Duodenal mucosa (tissue), 2 donors: ENCODE data around the gene SCUBE1.
A peak's percentile ranks its signal among the peaks of the same experiment; 100 is the strongest.

Source experiments
- H3K27ac ChIP-seq: one replicate; pipeline ENCODE4 v1.7.0; 2013; ENCODE audit warnings: low read depth, low read length
- H3K27me3 ChIP-seq, 2 donors: one replicate each; pipeline ENCODE4 v1.7.0; 2013; ENCODE audit warnings: low read length in 2 of 2, control low read depth in 1 of 2; ENCODE audit not compliant: insufficient read depth in 2 of 2, control insufficient read depth in 1 of 2
- H3K36me3 ChIP-seq, 2 donors: one replicate each; pipeline ENCODE4 v1.7.0; 2013; ENCODE audit warnings: low read length in 2 of 2, control low read depth in 1 of 2; ENCODE audit not compliant: insufficient read depth in 2 of 2, control insufficient read depth in 1 of 2
- H3K4me1 ChIP-seq, 2 donors: one replicate each; pipeline ENCODE4 v1.7.0; 2013; ENCODE audit warnings: low read length in 2 of 2, control low read depth in 1 of 2; ENCODE audit not compliant: insufficient read depth in 2 of 2, control insufficient read depth in 1 of 2
- H3K4me3 ChIP-seq, 2 donors: one replicate each; pipeline ENCODE4 v1.7.0; 2013; ENCODE audit warnings: low read length in 2 of 2, low read depth in 1 of 2
- H3K9ac ChIP-seq, 2 donors: one replicate each; pipeline ENCODE4 v1.7.0; 2013; ENCODE audit warnings: low read length in 2 of 2, low read depth in 1 of 2
- H3K9me3 ChIP-seq, 2 donors: one replicate each; pipeline ENCODE4 v1.7.0; 2013; ENCODE audit warnings: low read length in 2 of 2, control low read depth in 1 of 2; ENCODE audit not compliant: control insufficient read depth in 1 of 2

Gene SCUBE1

GRCh38 chr22:43295660-43296059, 47.5 kb downstream of the SCUBE1 start:
- Histone ChIP-seq H3K4me3 (no peak overlapping the region), H3K36me3 (no peaks in the 10 kb centered on the region), H3K27me3 (no peaks in the 10 kb centered on the region), H3K4me1 (peaks cover 15 to 18% of the 10 kb centered on the region in 2 donors), H3K9me3 (no peaks in the 10 kb centered on the region), H3K9ac (no peak overlapping the region), H3K27ac (no peak overlapping the region)

GRCh38 chr22:43295173-43295572, 48.0 kb downstream of the SCUBE1 start:
- Histone ChIP-seq H3K4me1 (peaks cover 20 to 23% of the 10 kb centered on the region in 2 donors), H3K4me3 (no peak overlapping the region), H3K27me3 (no peaks in the 10 kb centered on the region), H3K27ac (no peak overlapping the region), H3K9ac (no peak overlapping the region), H3K36me3 (no peaks in the 10 kb centered on the region), H3K9me3 (no peaks in the 10 kb centered on the region)

DNA sequence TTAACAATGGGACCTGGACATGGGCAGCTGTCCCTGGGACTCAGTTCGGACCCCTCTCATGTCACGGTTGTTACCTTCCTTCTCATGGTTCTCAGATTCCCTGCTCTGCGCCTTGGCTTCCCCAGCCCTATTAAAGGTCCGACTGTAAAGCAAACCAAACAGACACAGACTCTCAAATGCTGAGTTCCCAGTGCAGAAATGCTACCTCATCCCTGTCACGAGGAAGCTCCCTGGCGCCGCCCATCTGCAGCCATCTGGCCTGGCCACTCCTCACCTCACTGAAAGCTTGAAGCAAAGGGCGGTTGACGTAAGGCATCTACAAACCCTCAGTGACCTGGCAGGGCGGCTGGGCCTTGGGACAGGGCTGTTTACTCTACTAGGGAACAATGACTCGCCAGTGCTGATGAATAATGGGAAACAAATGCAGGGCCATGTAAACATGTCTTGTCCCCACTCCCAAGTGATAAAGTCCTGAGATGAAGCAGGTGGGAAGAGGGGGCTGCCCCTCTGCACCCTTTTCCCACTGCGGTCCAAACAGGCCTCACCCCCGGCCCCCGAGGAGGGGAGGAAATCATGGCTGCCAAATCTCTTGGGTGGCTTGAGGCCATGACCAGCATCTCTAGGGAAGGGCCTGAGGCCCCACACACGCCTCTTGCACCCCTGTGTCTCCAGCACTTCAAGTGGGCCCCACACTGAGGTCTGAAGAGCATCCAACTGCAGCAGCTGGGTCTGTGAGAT, 49.3 kb downstream of the SCUBE1 start:
- Histone ChIP-seq H3K9ac (no peak overlapping the region), H3K4me3 (no peak overlapping the region), H3K4me1 (peaks cover 34 to 36% of the 10 kb centered on the region in 2 donors), H3K27me3 (no peaks in the 10 kb centered on the region), H3K36me3 (no peaks in the 10 kb centered on the region), H3K9me3 (no peaks in the 10 kb centered on the region), H3K27ac (peak overlapping the region; percentile 73)

- Histone ChIP-seq H3K27me3 (no peaks in the 10 kb centered on the region), H3K4me3 (no peak overlapping the region), H3K4me1 (peaks cover 32 to 39% of the 10 kb centered on the region in 2 donors), H3K27ac (peak overlapping the region; percentile 73), H3K9ac (no peak overlapping the region), H3K9me3 (no peaks in the 10 kb centered on the region), H3K36me3 (no peaks in the 10 kb centered on the region)
Observed at GRCh38 chr22:43293259-43293654, 49.9 kb downstream of the SCUBE1 start.

- H3K27me3 ChIP-seq: no peaks in the 10 kb centered on the region
- no peaks in the 10 kb centered on the region for H3K36me3 ChIP-seq
- peaks cover 25 to 39% of the 10 kb centered on the region in 2 donors for H3K4me1 ChIP-seq
- H3K4me3 ChIP-seq: no peak overlapping the region
- no peaks in the 10 kb centered on the region for H3K9me3 ChIP-seq
- no peak overlapping the region for H3K9ac ChIP-seq
- H3K27ac ChIP-seq: no peak overlapping the region
Observed at GRCh38 chr22:43292630-43293018, 50.5 kb downstream of the SCUBE1 start.

DNA sequence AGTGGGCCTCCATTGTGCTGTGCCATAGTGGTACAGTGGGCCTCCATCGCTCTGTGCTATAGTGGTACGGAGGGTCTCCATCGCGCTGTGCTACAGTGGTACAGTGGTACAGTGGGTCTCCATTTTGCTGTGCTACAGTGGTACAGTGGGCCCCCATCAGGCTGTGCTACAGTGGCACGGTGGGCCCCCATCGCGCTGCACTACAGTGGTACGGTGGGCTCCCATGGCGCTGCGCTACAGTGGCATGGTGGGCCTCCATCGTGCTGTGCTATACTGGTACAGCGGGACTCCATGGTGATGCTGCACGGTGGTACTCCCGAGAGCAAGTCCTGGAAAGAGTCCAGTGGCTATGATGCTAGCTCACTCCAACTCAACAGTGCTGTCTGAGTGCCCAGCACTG, 51.8 kb downstream of the SCUBE1 start:
- Histone ChIP-seq H3K9me3 (no peaks in the 10 kb centered on the region), H3K27ac (no peak overlapping the region), H3K36me3 (no peaks in the 10 kb centered on the region), H3K9ac (no peak overlapping the region), H3K27me3 (no peaks in the 10 kb centered on the region), H3K4me3 (no peak overlapping the region), H3K4me1 (peaks cover 21 to 33% of the 10 kb centered on the region in 2 donors)

GRCh38 chr22:43289976-43290721, 53.0 kb downstream of the SCUBE1 start:
- H3K27me3 ChIP-seq: no peaks in the 10 kb centered on the region
- H3K9ac ChIP-seq: no peak overlapping the region

GRCh38 chr22:43289531-43289963, 53.6 kb downstream of the SCUBE1 start:
- H3K27me3 ChIP-seq: no peaks in the 10 kb centered on the region
- H3K9me3 ChIP-seq: no peaks in the 10 kb centered on the region
- H3K4me3 ChIP-seq: peak overlapping the region; percentile 17 to 26
- peak overlapping the region in 1 of 2 donors; percentile 23 for H3K9ac ChIP-seq
- peaks cover 21 to 32% of the 10 kb centered on the region in 2 donors for H3K4me1 ChIP-seq
- H3K27ac ChIP-seq: no peak overlapping the region
- H3K36me3 ChIP-seq: no peaks in the 10 kb centered on the region

More at GRCh38 chr22:43289976-43290721, 53.0 kb downstream of the SCUBE1 start:
- Histone ChIP-seq H3K4me3 (no peak overlapping the region), H3K4me1 (peaks cover 21 to 33% of the 10 kb centered on the region in 2 donors), H3K27ac (no peak overlapping the region), H3K36me3 (no peaks in the 10 kb centered on the region), H3K9me3 (no peaks in the 10 kb centered on the region)

- Histone ChIP-seq H3K9me3 (no peaks in the 10 kb centered on the region), H3K9ac (peak overlapping the region in 1 of 2 donors; percentile 23), H3K4me1 (peaks cover 21 to 27% of the 10 kb centered on the region in 2 donors), H3K27me3 (no peaks in the 10 kb centered on the region), H3K36me3 (no peaks in the 10 kb centered on the region), H3K27ac (no peak overlapping the region), H3K4me3 (peak overlapping the region; percentile 17 to 36)
Observed at GRCh38 chr22:43288807-43289420, 54.3 kb downstream of the SCUBE1 start.

GRCh38 chr22:43288378-43288777, 54.8 kb downstream of the SCUBE1 start:
- Histone ChIP-seq H3K4me1 (peaks cover 21 to 22% of the 10 kb centered on the region in 2 donors), H3K4me3 (no peak overlapping the region), H3K27ac (no peak overlapping the region), H3K9ac (no peak overlapping the region), H3K27me3 (no peaks in the 10 kb centered on the region), H3K36me3 (no peaks in the 10 kb centered on the region), H3K9me3 (no peaks in the 10 kb centered on the region)
